Endothelial cell of umbilical vein (primary cell): ENCODE results near the gene NFILZ. TPM values are rescaled to one million over a fixed set of nuclear protein-coding genes. Genes with fewer than 3 reads are reported as not detected.

Source experiments
- BruUV-seq: library from RNA; stranded (reverse); fragments of 400-500 nt; replicated peaks from 2 replicates; lab custom pipeline; 2021; lab: Mats Ljungman, UMichigan
- CTCF ChIA-PET: fragments of 300-600, 350-600 bp; sonication (Branson Sonifier 250); formaldehyde crosslinking; loops from one replicate; lab custom pipeline; 2021; ENCODE audit warnings: antibody characterized with exemption, inconsistent platforms; lab: Charles Lee
- POLR2A ChIA-PET: fragments of 300-600, 350-600 bp; sonication (Branson Sonifier 250); formaldehyde crosslinking; loops from one replicate; lab custom pipeline; 2021; ENCODE audit warnings: antibody characterized with exemption, inconsistent platforms; lab: Charles Lee
- DNase-seq: peaks from one replicate; pipeline ENCODE4 v3.0.0-alpha.2; 2011; ENCODE audit warnings: low read depth, low spot score
- FAIRE-seq: peaks from 2 replicates; lab custom pipeline; 2011; peaks lifted over from hg19 to GRCh38; lab: Jason Lieb, UNC
- H2AFZ ChIP-seq: 2 replicates; pipeline ENCODE4 v1.6.0; 2012; ENCODE audit warnings: low read depth, low read length, control low read depth, inconsistent platforms
- H3K27ac ChIP-seq: 2 replicates; pipeline ENCODE4 v1.5.1; 2011; ENCODE audit warnings: low read depth, mild to moderate bottlenecking, control low read depth, low read length, moderate library complexity; ENCODE audit not compliant: insufficient read depth
- H3K27me3 ChIP-seq, 2 experiments: 2 replicates each; pipeline versions ENCODE4 v1.6.0 to v1.6.1; 2011; ENCODE audit warnings: low read length in 2 of 2, mixed read lengths in 1 of 2; ENCODE audit not compliant: control insufficient read depth in 2 of 2, insufficient read depth in 2 of 2
- H3K36me3 ChIP-seq, 2 experiments: 2 replicates in 1 of 2; 3 replicates in 1 of 2; pipeline ENCODE4 v1.5.1; 2011; ENCODE audit warnings: low read length in 2 of 2, mild to moderate bottlenecking in 1 of 2, moderate library complexity in 1 of 2; ENCODE audit not compliant: control insufficient read depth in 2 of 2, insufficient read depth in 2 of 2; ENCODE audit errors: extremely low read depth in 1 of 2
- H3K4me1 ChIP-seq: 3 replicates; pipeline ENCODE4 v1.5.1; 2011; ENCODE audit warnings: mild to moderate bottlenecking, low read length; ENCODE audit not compliant: control insufficient read depth, insufficient read depth; ENCODE audit errors: extremely low read depth
- H3K4me2 ChIP-seq: 2 replicates; pipeline ENCODE4 v1.6.1; 2011; ENCODE audit warnings: low read length, control low read depth, mixed read lengths; ENCODE audit not compliant: insufficient read depth
- H3K4me3 ChIP-seq, 3 experiments: fragments of 200-600 bp in 1 of 3; sonication (generic), shearing (Covaris generic) in 1 of 3; replicated peaks in 1 of 3; 2 replicates each; pipeline ENCODE4 v1.5.1; 2011 to 2016; ENCODE audit warnings: control low read depth in 3 of 3, low read length in 3 of 3, mild to moderate bottlenecking in 2 of 3, inconsistent platforms in 1 of 3, low read depth in 1 of 3, moderate library complexity in 1 of 3; ENCODE audit not compliant: insufficient read depth in 1 of 3
- H3K79me2 ChIP-seq: 2 replicates; pipeline ENCODE4 v1.6.0; 2012; ENCODE audit warnings: low read length, inconsistent platforms; ENCODE audit not compliant: control insufficient read depth, insufficient read depth
- H3K9ac ChIP-seq: replicated peaks from 2 replicates; pipeline ENCODE3; 2011; ENCODE audit warnings: low read length, control low read depth; ENCODE audit not compliant: insufficient read depth; ENCODE audit errors: extremely low read depth
- H3K9me1 ChIP-seq: replicated peaks from 3 replicates; pipeline ENCODE4 v1.6.0; 2011; ENCODE audit warnings: mild to moderate bottlenecking, low read length; ENCODE audit not compliant: control insufficient read depth, insufficient read depth; ENCODE audit errors: extremely low read depth
- H3K9me3 ChIP-seq: replicated peaks from 2 replicates; pipeline ENCODE4 v1.5.1; 2012; ENCODE audit warnings: low read length, inconsistent platforms; ENCODE audit not compliant: control insufficient read depth, insufficient read depth
- H4K20me1 ChIP-seq: replicated peaks from 2 replicates; pipeline ENCODE3; 2011; ENCODE audit warnings: mild to moderate bottlenecking, low read length; ENCODE audit not compliant: control insufficient read depth, insufficient read depth; ENCODE audit errors: extremely low read depth
- EZH2 ChIP-seq: IDR thresholded peaks from 2 replicates; pipeline ENCODE4 v1.6.1; 2012; ENCODE audit warnings: borderline replicate concordance, low read depth, mild to moderate bottlenecking, moderate library complexity, low read length, inconsistent platforms; ENCODE audit not compliant: severe bottlenecking
- FOS ChIP-seq: IDR thresholded peaks from 2 replicates; pipeline ENCODE4 v1.6.1; 2011; ENCODE audit warnings: mild to moderate bottlenecking, low read length, moderate library complexity, borderline replicate concordance; ENCODE audit not compliant: insufficient read depth
- GATA2 ChIP-seq: IDR thresholded peaks from 2 replicates; pipeline ENCODE4 v1.7.0; 2011; ENCODE audit warnings: low read depth, mild to moderate bottlenecking, moderate library complexity, mixed read lengths, low read length; ENCODE audit not compliant: insufficient read length, insufficient read depth
- JUN ChIP-seq: IDR thresholded peaks from 2 replicates; pipeline ENCODE4 v1.6.1; 2011; ENCODE audit warnings: borderline replicate concordance, low read depth; ENCODE audit not compliant: insufficient read length, insufficient read depth
- MYC ChIP-seq: IDR thresholded peaks from one replicate; pipeline ENCODE4 v1.6.1; 2011; ENCODE audit warnings: mild to moderate bottlenecking, low read depth, low read length
- POLR2A ChIP-seq: IDR thresholded peaks from 2 replicates; pipeline ENCODE4 v1.6.1; 2012; ENCODE audit warnings: low read depth, mild to moderate bottlenecking, control low read depth, low read length
- POLR2AphosphoS5 ChIP-seq: IDR thresholded peaks from 2 replicates; pipeline ENCODE4 v1.6.1; 2012; ENCODE audit warnings: low read depth, mild to moderate bottlenecking, control low read depth, low read length, moderate library complexity; ENCODE audit not compliant: insufficient read depth
- dilution Hi-C: fragments of 300-500 bp; cut with MboI; formaldehyde crosslinking; loops from one replicate; pipeline ENCODE4 v1.15.0; 2019; ENCODE audit warnings: low sequenced_read_pairs; ENCODE audit not compliant: extremely low pct_ligation_motif_present
- intact Hi-C: fragments of 100-400 bp; cut with micrococcal nuclease; formaldehyde crosslinking; loops from one replicate; pipeline ENCODE4 v1.10.0; 2022
- polyA plus RNA-seq, 4 experiments: library from polyadenylated mRNA; depleted of rRNA in 3 of 4; stranded (reverse) in 3 of 4; unstranded in 1 of 4; fragments of >200 nt; gene quantifications; 2 replicates each; pipeline versions ENCODE4 v1.2.1 to v1.2.3, GENCODE V29; 2011 to 2012; ENCODE audit warnings: missing spikeins in 1 of 4
- total RNA-seq: library from RNA; stranded (reverse); gene quantifications from 2 replicates; pipeline ENCODE4 v1.2.3, GENCODE V29; 2021
- TF ChIP-seq, protein P1 (sequence below), 2 donors: IDR thresholded peaks; 1 replicate in 1 of 2; 2 replicates in 1 of 2; pipeline ENCODE4 v1.5.1; 2011; ENCODE audit warnings: low read length in 2 of 2, mild to moderate bottlenecking in 2 of 2, moderate library complexity in 2 of 2, control low read depth in 1 of 2, inconsistent platforms in 1 of 2, low read depth in 1 of 2; ENCODE audit not compliant: insufficient read depth in 1 of 2; ENCODE audit errors: extremely low read depth in 1 of 2
- TF ChIP-seq, protein P2 (sequence below): IDR thresholded peaks from 2 replicates; pipeline ENCODE4 v1.6.1; 2011; ENCODE audit not compliant: insufficient read depth, insufficient read length

NFILZ gene
- total and polyA plus RNA-seq, 2 donors (not counting 3 experiments of a cell fraction or from before 2014, with no cell fraction given): not detected

DNA sequence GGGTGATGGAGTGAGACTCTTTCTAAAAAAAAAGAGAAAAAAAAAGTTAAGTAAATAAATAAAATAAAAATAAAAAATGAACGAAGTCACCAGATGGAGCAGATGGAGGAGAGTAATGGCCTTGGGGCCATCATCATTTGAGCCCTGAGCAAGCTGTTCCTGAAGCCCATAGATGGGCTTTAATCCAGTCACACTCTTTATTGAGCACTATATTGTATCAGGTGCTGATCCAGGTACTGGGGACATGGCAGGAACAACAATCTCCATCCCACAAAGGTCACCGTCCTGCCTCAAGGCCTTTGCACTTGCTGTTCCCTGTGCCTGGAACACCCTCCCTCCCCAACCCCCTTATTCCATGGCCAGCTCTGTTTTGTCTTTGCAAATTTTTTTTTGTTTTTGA lies 16.0 kb upstream of the NFILZ start:
- ChIA-PET CTCF (interaction anchor here (0.5 to 1.2 kb wide), 6 partner anchors 12 to 1269 kb away, joined by 3 to 7 read pairs (median 3); no protein-coding TSS in a partner anchor), POLR2A (no interaction called here)
- H2AFZ ChIP-seq: no peak overlapping the region
- dilution Hi-C loops (no loop called here), intact Hi-C loops (no loop called here)
- no peaks in the 10 kb centered on the region for H4K20me1 ChIP-seq
- no peaks in the 10 kb centered on the region for H3K36me3 ChIP-seq
- TF ChIP-seq JUN: no peak
- no peaks in the 10 kb centered on the region for H3K9me1 ChIP-seq
- no peak overlapping the region for H3K4me3 ChIP-seq
- no peaks in the 10 kb centered on the region for H3K9me3 ChIP-seq
- FAIRE-seq (no peak), DNase-seq (no peak)
- H3K4me2 ChIP-seq: no peak overlapping the region
- H3K27ac ChIP-seq: no peak overlapping the region
- no peak overlapping the region for H3K9ac ChIP-seq
- peaks cover 6% of the 10 kb centered on the region for H3K4me1 ChIP-seq
- no peaks in the 10 kb centered on the region for H3K27me3 ChIP-seq
- no TSS peak for BruUV-seq
- no peaks in the 10 kb centered on the region for H3K79me2 ChIP-seq

DNA sequence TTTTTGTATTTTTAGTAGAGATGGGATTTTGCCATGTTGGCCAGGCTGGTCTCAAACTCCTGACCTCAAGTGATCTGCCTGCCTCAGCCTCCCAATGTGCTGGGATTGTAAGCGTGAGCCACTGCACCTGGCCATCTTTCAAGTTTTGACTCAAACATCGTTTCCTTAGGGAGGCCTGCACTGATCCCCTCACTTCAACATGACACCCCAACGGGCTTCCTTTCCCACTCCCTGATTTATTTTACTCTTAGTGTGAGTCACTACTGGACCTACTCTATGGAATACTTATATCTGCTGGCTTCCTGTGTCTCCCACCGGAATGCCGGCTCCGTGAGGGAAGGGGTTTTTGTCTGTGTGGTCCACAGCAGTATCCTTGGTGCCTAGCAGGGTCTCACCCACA lies 15.4 kb upstream of the NFILZ start:
- Histone ChIP-seq H3K9me3 (no peaks in the 10 kb centered on the region), H3K79me2 (no peaks in the 10 kb centered on the region), H3K4me2 (no peak overlapping the region), H3K9ac (no peak overlapping the region), H3K4me1 (peaks cover 2% of the 10 kb centered on the region), H3K9me1 (no peaks in the 10 kb centered on the region), H4K20me1 (no peaks in the 10 kb centered on the region), H2AFZ (no peak overlapping the region), H3K36me3 (no peaks in the 10 kb centered on the region), H3K4me3 (no peak overlapping the region), H3K27me3 (no peaks in the 10 kb centered on the region), H3K27ac (no peak overlapping the region)
- FAIRE-seq: no peak
- ChIA-PET CTCF (interaction anchor here (0.7 to 2.2 kb wide), 10 partner anchors 10 to 473 kb away, joined by 3 to 15 read pairs (median 5); no protein-coding TSS in a partner anchor), POLR2A (no interaction called here)
- intact Hi-C loops (loop anchor here (1.0 to 5.0 kb wide), 2 partner anchors 27 to 33 kb away; no protein-coding TSS in a partner anchor), dilution Hi-C loops (no loop called here)
- TF ChIP-seq, protein P1, sequence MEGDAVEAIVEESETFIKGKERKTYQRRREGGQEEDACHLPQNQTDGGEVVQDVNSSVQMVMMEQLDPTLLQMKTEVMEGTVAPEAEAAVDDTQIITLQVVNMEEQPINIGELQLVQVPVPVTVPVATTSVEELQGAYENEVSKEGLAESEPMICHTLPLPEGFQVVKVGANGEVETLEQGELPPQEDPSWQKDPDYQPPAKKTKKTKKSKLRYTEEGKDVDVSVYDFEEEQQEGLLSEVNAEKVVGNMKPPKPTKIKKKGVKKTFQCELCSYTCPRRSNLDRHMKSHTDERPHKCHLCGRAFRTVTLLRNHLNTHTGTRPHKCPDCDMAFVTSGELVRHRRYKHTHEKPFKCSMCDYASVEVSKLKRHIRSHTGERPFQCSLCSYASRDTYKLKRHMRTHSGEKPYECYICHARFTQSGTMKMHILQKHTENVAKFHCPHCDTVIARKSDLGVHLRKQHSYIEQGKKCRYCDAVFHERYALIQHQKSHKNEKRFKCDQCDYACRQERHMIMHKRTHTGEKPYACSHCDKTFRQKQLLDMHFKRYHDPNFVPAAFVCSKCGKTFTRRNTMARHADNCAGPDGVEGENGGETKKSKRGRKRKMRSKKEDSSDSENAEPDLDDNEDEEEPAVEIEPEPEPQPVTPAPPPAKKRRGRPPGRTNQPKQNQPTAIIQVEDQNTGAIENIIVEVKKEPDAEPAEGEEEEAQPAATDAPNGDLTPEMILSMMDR (IDR thresholded peaks at IDR 0.05; ENCODE audit: extremely low read depth in 1 of 2, insufficient read depth in 1 of 2, low read depth in 1 of 2, low read length in 2 of 2): no peak
- no peak for TF ChIP-seq EZH2
- TF ChIP-seq, protein P2, sequence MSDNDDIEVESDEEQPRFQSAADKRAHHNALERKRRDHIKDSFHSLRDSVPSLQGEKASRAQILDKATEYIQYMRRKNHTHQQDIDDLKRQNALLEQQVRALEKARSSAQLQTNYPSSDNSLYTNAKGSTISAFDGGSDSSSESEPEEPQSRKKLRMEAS: no peak
- TF ChIP-seq FOS: no peak
- no peak for TF ChIP-seq MYC
- no peak for TF ChIP-seq GATA2
- no peak for TF ChIP-seq POLR2A
- no peak for TF ChIP-seq JUN
- no peak for TF ChIP-seq POLR2AphosphoS5
- no TSS peak for BruUV-seq
- no peak for DNase-seq
